Measurements from ENCODE around the gene ORAI2. TPM values are rescaled to one million over a fixed set of nuclear protein-coding genes. Genes with fewer than 3 reads are reported as not detected.

ORAI2 gene
- total and polyA plus RNA-seq, 2 of the 8 experiments (the other 6 are each of a cell fraction or from before 2014, with no cell fraction given) = 20.7 to 35.2 TPM

GRCh38 chr7:102427019-102427405 is 6.4 kb upstream of the ORAI2 start:
- POLR2A ChIA-PET (ENCODE audit: partially characterized antibody) = interaction anchor here (1.7 to 9.5 kb wide), 2 partner anchors 13 to 15 kb away, joined by 6 to 49 read pairs; no protein-coding TSS in a partner anchor

More at GRCh38 chr7:102427019-102427405, 6.4 kb upstream of the ORAI2 start:
- no peak overlapping the region for H2BK5ac ChIP-seq (ENCODE audit: low read depth, low read length)
- H3K4ac ChIP-seq (replicated peaks; ENCODE audit: insufficient read length, low read depth, low read length) = no peak overlapping the region
- H3K36me3 ChIP-seq (ENCODE audit: control insufficient read depth in 2 of 4, insufficient read depth in 4 of 4, low read length in 3 of 4) = peaks cover 0 to 12% (median 5%) of the 10 kb centered on the region in 4 experiments; a peak in 5 of 8 replicates
- peaks cover 3 to 7% of the 10 kb centered on the region in 2 experiments for H4K20me1 ChIP-seq (replicated peaks in 1 of 2; ENCODE audit: control insufficient read depth in 1 of 2, insufficient read depth in 2 of 2, low read length in 2 of 2)
- no peaks in the 10 kb centered on the region for H3K27me3 ChIP-seq (replicated peaks in 1 of 4; ENCODE audit: control insufficient read depth in 3 of 4, extremely low read depth in 1 of 4, insufficient read depth in 3 of 4, low read length in 3 of 4)
- peaks cover 0 to 16% (median 2%) of the 10 kb centered on the region in 4 experiments; a peak in 3 of 7 replicates for H3K4me1 ChIP-seq (replicated peaks in 1 of 4; ENCODE audit: control insufficient read depth in 3 of 4, insufficient read depth in 4 of 4, low read length in 3 of 4)
- H2BK120ac ChIP-seq (replicated peaks; ENCODE audit: low read depth, low read length) = no peak overlapping the region
- no peak overlapping the region for H4K91ac ChIP-seq (replicated peaks; ENCODE audit: insufficient read length, low read length)
- TF ChIP-seq POU5F1 (IDR thresholded peaks at IDR 0.05; ENCODE audit: low read depth, low read length) (no peak), TEAD4 (IDR thresholded peaks at IDR 0.05; ENCODE audit: low read depth, low read length) (no peak), TAF7 (optimal IDR thresholded peaks at IDR 0.05; ENCODE audit: borderline replicate concordance, low read depth, low read length) (no peak)
- FAIRE-seq = no peak
- H3K4me3 ChIP-seq (ENCODE audit: extremely low read depth in 1 of 4, insufficient read depth in 2 of 4, low read depth in 3 of 4, low read length in 4 of 4) = no peak overlapping the region
- no peak overlapping the region for H3K14ac ChIP-seq (ENCODE audit: insufficient read length)
- no peak overlapping the region for H3K27ac ChIP-seq (ENCODE audit: low read depth, low read length)
- H3K18ac ChIP-seq (ENCODE audit: extremely low read depth, low read length) = no peak overlapping the region
- DNase-seq (ENCODE audit: low read depth in 1 of 2, low spot score in 2 of 2) = no peak
- no peak overlapping the region for H2BK12ac ChIP-seq (ENCODE audit: low read depth, low read length)
- H3K9me3 ChIP-seq (ENCODE audit: insufficient read depth in 2 of 2, low read depth in 1 of 2, low read length in 1 of 2) = no peaks in the 10 kb centered on the region
- H2AFZ ChIP-seq (ENCODE audit: low read length) = no peak overlapping the region
- H3K23ac ChIP-seq (ENCODE audit: insufficient read length) = no peak overlapping the region
- no peak overlapping the region for H2BK15ac ChIP-seq (ENCODE audit: low read length)
- H3K79me2 ChIP-seq (ENCODE audit: control insufficient read depth in 1 of 2, insufficient read depth in 2 of 2, low read length in 2 of 2) = no peaks in the 10 kb centered on the region
- H2AK5ac ChIP-seq (ENCODE audit: low read depth, low read length) = no peak overlapping the region
- no peak overlapping the region for H3K4me2 ChIP-seq (ENCODE audit: insufficient read depth in 1 of 2, low read depth in 2 of 2, low read length in 2 of 2)
- H3K23me2 ChIP-seq (ENCODE audit: low read depth, low read length) = no peaks in the 10 kb centered on the region
- H2BK20ac ChIP-seq (ENCODE audit: low read length) = no peak overlapping the region
- no peaks in the 10 kb centered on the region for H3K79me1 ChIP-seq (ENCODE audit: low read depth, low read length)
- no peak overlapping the region for H4K8ac ChIP-seq (ENCODE audit: extremely low read depth, insufficient read depth, low read length)
- no peak overlapping the region for H3K56ac ChIP-seq (replicated peaks; ENCODE audit: insufficient read length, low read depth, low read length)
- no peak overlapping the region for H4K5ac ChIP-seq (ENCODE audit: insufficient read length, low read depth, low read length)
- CTCF ChIA-PET (ENCODE audit: partially characterized antibody) = interaction anchor here (1.8 to 2.1 kb wide), 3 partner anchors 11 to 17 kb away, joined by 4 to 8 read pairs (median 5); no protein-coding TSS in a partner anchor
- WGBS, 2 experiments (ENCODE audit: extremely low coverage in 1 of 2, insufficient coverage in 1 of 2, insufficient read length in 1 of 2, insufficient replicate concordance in 2 of 2, low coverage in 1 of 2, low lambda C conversion rate in 2 of 2, missing lambda C conversion rate in 1 of 2) = 94% methylated on average over 5 of the region's 5 CpGs; no CpG with 5 or more reads in 1 of the 2 experiments
- H3K9ac ChIP-seq (replicated peaks in 1 of 4; ENCODE audit: extremely low read depth in 1 of 4, low read depth in 3 of 4, low read length in 3 of 4) = no peak overlapping the region
